Stomach (tissue), 9 donors: ENCODE measurements around the gene PRKD3. TPM values are rescaled to one million over a fixed set of nuclear protein-coding genes. Genes with fewer than 3 reads are reported as not detected.
A peak's percentile ranks its signal among the peaks of the same experiment; 100 is the strongest.

Experiments
- DNase-seq, 2 donors: peaks; one replicate each; pipeline versions ENCODE4 v3.0.0 to v3.0.0-alpha.2; 2013 to 2019
- H3K27ac ChIP-seq, 5 donors: fragments of 200-600 bp in 4 of 5; sonication (generic) in 4 of 5; one replicate each; pipeline ENCODE4 v1.5.1; 2013 to 2019; ENCODE audit warnings: mild to moderate bottlenecking in 1 of 5, moderate library complexity in 1 of 5
- H3K27me3 ChIP-seq, 3 donors: fragments of 200-600 bp; sonication (generic); one replicate each; pipeline ENCODE4 v1.5.1; 2017 to 2019; ENCODE audit warnings: mixed run types in 1 of 3
- H3K36me3 ChIP-seq, 4 donors: fragments of 200-600 bp; sonication (generic); 1 replicate in 3 of 4; 2 replicates in 1 of 4; pipeline ENCODE4 v1.5.1; 2016 to 2019
- H3K4me1 ChIP-seq, 4 donors: fragments of 200-600 bp; sonication (generic); one replicate each; pipeline ENCODE4 v1.5.1; 2016 to 2019
- H3K4me3 ChIP-seq, 4 donors: fragments of 200-600 bp; sonication (generic) in 3 of 4; one replicate each; pipeline ENCODE4 v1.5.1; 2016 to 2019; ENCODE audit warnings: mild to moderate bottlenecking in 1 of 4
- H3K9me3 ChIP-seq, 4 donors: fragments of 200-600 bp; sonication (generic); one replicate each; pipeline ENCODE4 v1.5.1; 2016 to 2019
- CTCF ChIP-seq, 7 experiments: fragments of 450-650 bp in 4 of 7; fragments of 200-600 bp in 3 of 7; sonication (generic) in 3 of 7; IDR thresholded peaks; one replicate each; pipeline ENCODE4 v1.5.1; 2016 to 2019; ENCODE audit warnings: antibody characterized with exemption in 7 of 7, control low read depth in 2 of 7, mild to moderate bottlenecking in 1 of 7
- EP300 ChIP-seq: sonication (generic); formaldehyde crosslinking; IDR thresholded peaks from one replicate; pipeline ENCODE4 v1.6.1; 2017; ENCODE audit warnings: antibody characterized with exemption
- POLR2A ChIP-seq, 4 donors: fragments of 450-650 bp; IDR thresholded peaks; one replicate each; pipeline ENCODE4 v1.6.1; 2016; ENCODE audit warnings: antibody characterized with exemption in 4 of 4, control low read depth in 2 of 4, mild to moderate bottlenecking in 1 of 4, moderate library complexity in 1 of 4
- POLR2AphosphoS5 ChIP-seq, 3 donors: sonication (generic); formaldehyde crosslinking; IDR thresholded peaks; one replicate each; pipeline ENCODE4 v1.6.1; 2016; ENCODE audit warnings: antibody characterized with exemption in 3 of 3
- WGBS, 5 donors: extraction: QIAGEN DNeasy Blood & Tissue Kit in 3 of 5; methylation state at CpG; one replicate each; pipeline versions ENCODE4 v1.1.5 to v1.1.7; 2013 to 2018; 5-methylcytosine and 5-hydroxymethylcytosine counted together
- intact Hi-C: fragments of 100-400 bp; cut with DNase I; formaldehyde crosslinking; loops from one replicate; pipeline ENCODE4 v1.15.1; 2023; ENCODE audit warnings: low total_unique reads
- polyA plus RNA-seq, 3 donors: library from polyadenylated mRNA; stranded (reverse); fragments of 200-250 nt; gene quantifications; one replicate each; pipeline ENCODE4 v1.2.3, GENCODE V29; 2013
- total RNA-seq, 5 donors: library from RNA; depleted of rRNA; stranded (reverse); fragments of >200 nt; gene quantifications; one replicate each; pipeline versions ENCODE4 v1.1.0 to v1.2.3, GENCODE V29; 2014 to 2016
- donor health status: healthy with polysubstance abuse.
- donor health status: Bipolar disorder and iron deficiency.
- donor health status: healthy.

The PRKD3 gene
- total and polyA plus RNA-seq, 8 donors = 4.2 to 86.5 (median 12.7) TPM

GRCh38 chr2:37367310-37367709 is 42.7 kb upstream of the PRKD3 start:
- Histone ChIP-seq H3K9me3 (no peaks in the 10 kb centered on the region), H3K4me3 (no peak overlapping the region), H3K36me3 (no peaks in the 10 kb centered on the region), H3K27me3 (no peaks in the 10 kb centered on the region), H3K4me1 (peaks cover 0 to 10% (median 0%) of the 10 kb centered on the region in 4 donors), H3K27ac (no peak overlapping the region)
- no peak for DNase-seq
- intact Hi-C loops = no loop called here
- WGBS, 5 donors = 74 to 97% (median 92%) methylated on average over 7 of the region's 7 CpGs
- no peak for TF ChIP-seq EP300
- TF ChIP-seq POLR2AphosphoS5 (IDR thresholded peaks at IDR 0.05) = peak in 1 of 3 donors; percentile 19
- no peak for TF ChIP-seq POLR2A (IDR thresholded peaks at IDR 0.05)

GRCh38 chr2:37366773-37367172 is 42.1 kb upstream of the PRKD3 start:
- intact Hi-C loops = no loop called here
- TF ChIP-seq POLR2A (IDR thresholded peaks at IDR 0.05) (no peak), EP300 (no peak), POLR2AphosphoS5 (IDR thresholded peaks at IDR 0.05) (no peak), CTCF (IDR thresholded peaks at IDR 0.05) (no peak)
- Histone ChIP-seq H3K36me3 (no peaks in the 10 kb centered on the region), H3K4me1 (peaks cover 0 to 10% (median 0%) of the 10 kb centered on the region in 4 donors), H3K9me3 (no peaks in the 10 kb centered on the region), H3K27me3 (no peaks in the 10 kb centered on the region), H3K4me3 (no peak overlapping the region), H3K27ac (no peak overlapping the region)
- no peak for DNase-seq
- WGBS, 5 donors = 18 to 42% (median 29%) methylated on average over 4 of the region's 4 CpGs

GRCh38 chr2:37365669-37366068 is 41.0 kb upstream of the PRKD3 start:
- H3K4me1 ChIP-seq = peaks cover 0 to 10% (median 0%) of the 10 kb centered on the region in 4 donors
- no peaks in the 10 kb centered on the region for H3K27me3 ChIP-seq
- TF ChIP-seq POLR2A (IDR thresholded peaks at IDR 0.05) (no peak), EP300 (no peak), POLR2AphosphoS5 (IDR thresholded peaks at IDR 0.05) (no peak), CTCF (IDR thresholded peaks at IDR 0.05) (no peak)
- H3K9me3 ChIP-seq = no peaks in the 10 kb centered on the region
- no peaks in the 10 kb centered on the region for H3K36me3 ChIP-seq
- no peak overlapping the region for H3K27ac ChIP-seq
- WGBS, 5 donors = 75 to 93% (median 79%) methylated on average over 2 of the region's 2 CpGs
- intact Hi-C loops = no loop called here
- DNase-seq = no peak
- H3K4me3 ChIP-seq = no peak overlapping the region

- TF ChIP-seq EP300 (no peak), CTCF (IDR thresholded peaks at IDR 0.05) (no peak), POLR2A (IDR thresholded peaks at IDR 0.05) (no peak), POLR2AphosphoS5 (IDR thresholded peaks at IDR 0.05) (no peak)
These were observed 39.7 kb upstream of the PRKD3 start for GRCh38 chr2:37364351-37364750.

GRCh38 chr2:37361994-37362698 is 37.5 kb upstream of the PRKD3 start:
- TF ChIP-seq CTCF (IDR thresholded peaks at IDR 0.05) (no peak), POLR2AphosphoS5 (IDR thresholded peaks at IDR 0.05) (no peak), EP300 (no peak), POLR2A (IDR thresholded peaks at IDR 0.05) (no peak)
- no peak overlapping the region for H3K4me3 ChIP-seq
- H3K27me3 ChIP-seq = no peaks in the 10 kb centered on the region
- 85 to 90% (median 88%) methylated on average over 9 of the region's 9 CpGs for WGBS, 5 donors
- no peak overlapping the region for H3K27ac ChIP-seq
- no peaks in the 10 kb centered on the region for H3K9me3 ChIP-seq
- H3K4me1 ChIP-seq = peaks cover 0 to 9% (median 0%) of the 10 kb centered on the region in 4 donors
- H3K36me3 ChIP-seq = no peaks in the 10 kb centered on the region
- no peak for DNase-seq
- intact Hi-C loops = no loop called here

More at GRCh38 chr2:37364351-37364750, 39.7 kb upstream of the PRKD3 start:
- DNase-seq = no peak
- no peaks in the 10 kb centered on the region for H3K36me3 ChIP-seq
- 88 to 94% (median 91%) methylated on average over 6 of the region's 6 CpGs for WGBS, 5 donors
- no peak overlapping the region for H3K27ac ChIP-seq
- H3K9me3 ChIP-seq = no peaks in the 10 kb centered on the region
- H3K4me1 ChIP-seq = peaks cover 0 to 10% (median 0%) of the 10 kb centered on the region in 4 donors
- H3K27me3 ChIP-seq = no peaks in the 10 kb centered on the region
- no peak overlapping the region for H3K4me3 ChIP-seq
- intact Hi-C loops = no loop called here
